ENCODE results near the gene HOGA1. TPM values are rescaled to one million over a fixed set of nuclear protein-coding genes. Genes with fewer than 3 reads are reported as not detected.

HOGA1 gene
- total and polyA plus RNA-seq, 7 donors = 0.26 to 1.2 (median 0.71) TPM; not detected in 4

DNA sequence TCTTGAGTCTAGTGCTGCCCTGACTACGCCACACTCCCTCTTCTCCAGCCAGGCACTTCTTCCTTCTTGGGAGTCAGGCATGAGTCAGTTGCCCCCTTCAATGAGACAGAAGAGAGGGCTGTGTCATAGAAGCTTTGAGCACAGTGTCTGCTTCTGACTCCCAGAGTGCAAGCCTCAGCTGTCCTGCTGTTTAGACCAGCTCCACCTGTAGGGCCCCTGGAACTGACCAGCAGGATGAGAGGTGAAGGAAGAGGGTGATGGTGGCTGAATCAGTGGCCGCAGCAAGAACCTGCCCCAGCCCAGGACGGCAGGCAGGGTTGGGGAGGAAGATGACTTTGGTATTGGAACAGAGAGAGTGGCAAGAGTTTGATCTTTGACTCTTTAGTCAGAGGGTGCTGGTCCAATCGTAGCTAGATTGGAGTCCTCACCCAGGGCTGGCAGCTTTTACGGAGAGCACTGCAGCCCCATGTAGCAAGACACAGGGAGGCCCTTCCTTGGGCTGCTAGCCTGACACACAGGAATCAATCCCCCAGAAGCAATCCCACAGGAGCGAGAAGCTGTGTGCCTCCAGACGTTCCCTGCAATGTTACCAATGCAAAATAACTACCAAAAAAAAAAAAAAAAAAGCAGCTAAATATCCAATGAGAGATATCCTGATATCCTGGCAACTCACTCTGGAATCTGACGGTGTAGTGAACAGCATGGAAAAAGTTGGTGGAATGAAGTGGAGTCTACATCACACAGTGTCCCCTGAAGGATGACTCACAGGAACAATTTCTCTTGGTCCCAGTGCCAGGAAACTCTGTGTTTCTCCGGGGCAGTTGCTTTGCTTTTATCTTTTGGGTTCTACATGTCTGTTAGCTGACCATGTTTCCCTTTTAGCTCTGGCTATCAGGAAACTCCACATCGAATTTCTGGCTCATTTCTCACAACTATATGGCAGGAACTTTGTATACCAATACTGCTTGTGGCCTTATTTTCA, 12.2 kb downstream of the HOGA1 start:
- no peak for TF ChIP-seq POLR2A (IDR thresholded peaks at IDR 0.05)
- TF ChIP-seq POLR2AphosphoS5 (IDR thresholded peaks at IDR 0.05) = peak; percentile 37 to 75 (median 52)
- peak in 3 of 4 donors; percentile 0 to 81 (median 64) for TF ChIP-seq EP300 (IDR thresholded peaks at IDR 0.05)
- TF ChIP-seq, protein P1, sequence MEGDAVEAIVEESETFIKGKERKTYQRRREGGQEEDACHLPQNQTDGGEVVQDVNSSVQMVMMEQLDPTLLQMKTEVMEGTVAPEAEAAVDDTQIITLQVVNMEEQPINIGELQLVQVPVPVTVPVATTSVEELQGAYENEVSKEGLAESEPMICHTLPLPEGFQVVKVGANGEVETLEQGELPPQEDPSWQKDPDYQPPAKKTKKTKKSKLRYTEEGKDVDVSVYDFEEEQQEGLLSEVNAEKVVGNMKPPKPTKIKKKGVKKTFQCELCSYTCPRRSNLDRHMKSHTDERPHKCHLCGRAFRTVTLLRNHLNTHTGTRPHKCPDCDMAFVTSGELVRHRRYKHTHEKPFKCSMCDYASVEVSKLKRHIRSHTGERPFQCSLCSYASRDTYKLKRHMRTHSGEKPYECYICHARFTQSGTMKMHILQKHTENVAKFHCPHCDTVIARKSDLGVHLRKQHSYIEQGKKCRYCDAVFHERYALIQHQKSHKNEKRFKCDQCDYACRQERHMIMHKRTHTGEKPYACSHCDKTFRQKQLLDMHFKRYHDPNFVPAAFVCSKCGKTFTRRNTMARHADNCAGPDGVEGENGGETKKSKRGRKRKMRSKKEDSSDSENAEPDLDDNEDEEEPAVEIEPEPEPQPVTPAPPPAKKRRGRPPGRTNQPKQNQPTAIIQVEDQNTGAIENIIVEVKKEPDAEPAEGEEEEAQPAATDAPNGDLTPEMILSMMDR (IDR thresholded peaks at IDR 0.05) = no peak
- Histone ChIP-seq H3K4me3 (no peak overlapping the region), H3K27ac (peak overlapping the region; percentile 82 to 97 (median 88)), H3K4me1 (peaks cover 0 to 39% (median 37%) of the 10 kb centered on the region in 4 donors), H3K36me3 (no peaks in the 10 kb centered on the region), H3K9me3 (no peaks in the 10 kb centered on the region), H3K27me3 (no peaks in the 10 kb centered on the region)
- intact Hi-C loops (cut with DNase I) = no loop called here
- DNase-seq = peak; percentile 89
- WGBS, 2 donors = 60 to 67% methylated on average over 10 of the region's 10 CpGs

- WGBS, 2 donors = 88 to 93% methylated on average over 2 of the region's 2 CpGs
Measured at GRCh38 chr10:97597778-97598177, 13.6 kb downstream of the HOGA1 start.

GRCh38 chr10:97598407-97599271, 14.4 kb downstream of the HOGA1 start:
- H3K4me3 ChIP-seq = no peak overlapping the region
- peaks cover 0 to 32% (median 30%) of the 10 kb centered on the region in 4 donors for H3K4me1 ChIP-seq
- no peaks in the 10 kb centered on the region for H3K9me3 ChIP-seq
- H3K27me3 ChIP-seq = no peaks in the 10 kb centered on the region
- intact Hi-C loops (cut with DNase I) = no loop called here
- no peak for DNase-seq
- H3K27ac ChIP-seq = no peak overlapping the region
- 94% methylated on average over 19 of the region's 19 CpGs for WGBS, 2 donors
- TF ChIP-seq EP300 (IDR thresholded peaks at IDR 0.05) = no peak
- no peak for TF ChIP-seq POLR2AphosphoS5 (IDR thresholded peaks at IDR 0.05)
- TF ChIP-seq, protein P1 (IDR thresholded peaks at IDR 0.05) = no peak
- no peak for TF ChIP-seq POLR2A (IDR thresholded peaks at IDR 0.05)
- no peaks in the 10 kb centered on the region for H3K36me3 ChIP-seq

More at GRCh38 chr10:97597778-97598177, 13.6 kb downstream of the HOGA1 start:
- H3K4me1 ChIP-seq = peaks cover 0 to 39% (median 37%) of the 10 kb centered on the region in 4 donors
- H3K27me3 ChIP-seq = no peaks in the 10 kb centered on the region
- H3K36me3 ChIP-seq = no peaks in the 10 kb centered on the region
- TF ChIP-seq, protein P1 (IDR thresholded peaks at IDR 0.05) = no peak
- no peak for TF ChIP-seq POLR2A (IDR thresholded peaks at IDR 0.05)
- TF ChIP-seq EP300 (IDR thresholded peaks at IDR 0.05) = no peak
- TF ChIP-seq POLR2AphosphoS5 (IDR thresholded peaks at IDR 0.05) = no peak
- DNase-seq = no peak
- H3K4me3 ChIP-seq = no peak overlapping the region
- no peaks in the 10 kb centered on the region for H3K9me3 ChIP-seq
- H3K27ac ChIP-seq = peak overlapping the region in 3 of 4 donors; percentile 85 to 97 (median 91)
- intact Hi-C loops (cut with DNase I) = no loop called here

DNA sequence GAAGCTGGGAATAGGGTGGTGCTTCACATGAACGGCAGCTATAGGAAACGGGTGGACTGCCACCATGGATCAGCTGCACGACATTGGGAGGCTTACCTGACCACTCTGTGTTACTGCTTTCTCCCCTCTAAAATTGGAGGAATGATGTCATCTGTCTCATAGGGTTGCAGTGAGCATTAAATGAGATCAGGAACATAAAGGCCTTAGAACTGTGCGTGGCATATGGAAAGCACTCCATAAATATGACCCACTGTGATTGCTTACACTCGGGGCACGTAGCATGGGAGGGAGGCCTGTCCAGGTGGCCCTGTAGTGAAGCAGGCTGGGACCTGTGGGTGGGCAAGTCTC, 15.1 kb downstream of the HOGA1 start:
- no peaks in the 10 kb centered on the region for H3K9me3 ChIP-seq
- no peaks in the 10 kb centered on the region for H3K27me3 ChIP-seq
- H3K36me3 ChIP-seq = no peaks in the 10 kb centered on the region
- no peak overlapping the region for H3K27ac ChIP-seq
- no peak overlapping the region for H3K4me3 ChIP-seq
- no peak for DNase-seq
- H3K4me1 ChIP-seq = peaks cover 0 to 29% (median 27%) of the 10 kb centered on the region in 4 donors
- TF ChIP-seq POLR2AphosphoS5 (IDR thresholded peaks at IDR 0.05) = no peak
- TF ChIP-seq POLR2A (IDR thresholded peaks at IDR 0.05) = no peak
- TF ChIP-seq, protein P1 (IDR thresholded peaks at IDR 0.05) = no peak
- TF ChIP-seq EP300 (IDR thresholded peaks at IDR 0.05) = no peak
- WGBS, 2 donors = 89 to 92% methylated on average over 6 of the region's 6 CpGs
- intact Hi-C loops (cut with DNase I) = no loop called here

Data from sigmoid colon (tissue), 7 donors.